Measurements from ENCODE around the gene SLC6A2.

- TF ChIP-seq, protein P1, sequence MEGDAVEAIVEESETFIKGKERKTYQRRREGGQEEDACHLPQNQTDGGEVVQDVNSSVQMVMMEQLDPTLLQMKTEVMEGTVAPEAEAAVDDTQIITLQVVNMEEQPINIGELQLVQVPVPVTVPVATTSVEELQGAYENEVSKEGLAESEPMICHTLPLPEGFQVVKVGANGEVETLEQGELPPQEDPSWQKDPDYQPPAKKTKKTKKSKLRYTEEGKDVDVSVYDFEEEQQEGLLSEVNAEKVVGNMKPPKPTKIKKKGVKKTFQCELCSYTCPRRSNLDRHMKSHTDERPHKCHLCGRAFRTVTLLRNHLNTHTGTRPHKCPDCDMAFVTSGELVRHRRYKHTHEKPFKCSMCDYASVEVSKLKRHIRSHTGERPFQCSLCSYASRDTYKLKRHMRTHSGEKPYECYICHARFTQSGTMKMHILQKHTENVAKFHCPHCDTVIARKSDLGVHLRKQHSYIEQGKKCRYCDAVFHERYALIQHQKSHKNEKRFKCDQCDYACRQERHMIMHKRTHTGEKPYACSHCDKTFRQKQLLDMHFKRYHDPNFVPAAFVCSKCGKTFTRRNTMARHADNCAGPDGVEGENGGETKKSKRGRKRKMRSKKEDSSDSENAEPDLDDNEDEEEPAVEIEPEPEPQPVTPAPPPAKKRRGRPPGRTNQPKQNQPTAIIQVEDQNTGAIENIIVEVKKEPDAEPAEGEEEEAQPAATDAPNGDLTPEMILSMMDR (IDR thresholded peaks at IDR 0.05), result no peak
- no peak for TF ChIP-seq EZH2 (IDR thresholded peaks at IDR 0.05)
Observed at GRCh38 chr16:55628306-55628968, 27.4 kb upstream of the SLC6A2 start.

Data from neural progenitor cell (in vitro differentiated cells).